Heart right ventricle (tissue), 16 donors: Measurements from ENCODE around the gene DGKB. TPM values are rescaled to one million over a fixed set of nuclear protein-coding genes. Genes with fewer than 3 reads are reported as not detected.
"Not testable (repeated sequence)": the region's sequence is repeated elsewhere in the genome, so short reads cannot be mapped to it uniquely, and the experiment has no call there.

Source experiments
- ATAC-seq, 8 donors: fragments of 200-7000 bp; cut with Tn5 transposase; one replicate each; pipeline ENCODE4 v1.9.1; 2020; ENCODE audit warnings: mild to moderate bottlenecking in 8 of 8, moderate library complexity in 8 of 8, moderate number of reproducible peaks in 1 of 8
- DNase-seq, 2 donors: peaks; one replicate each; pipeline ENCODE4 v3.0.0-alpha.2; 2020
- H3K27ac ChIP-seq, 10 donors: fragments of 200-600 bp; sonication (generic) in 2 of 10; one replicate each; pipeline versions ENCODE4 v1.5.0 to v1.8.0; 2020 to 2022; ENCODE audit warnings: mild to moderate bottlenecking in 3 of 10
- H3K27me3 ChIP-seq, 7 donors: fragments of 200-600 bp; one replicate each; pipeline ENCODE4 v1.8.0; 2021 to 2022; ENCODE audit warnings: mild to moderate bottlenecking in 2 of 7
- H3K36me3 ChIP-seq, 9 donors: fragments of 200-600 bp; sonication (generic) in 1 of 9; one replicate each; pipeline versions ENCODE4 v1.5.0 to v1.8.0; 2020 to 2022; ENCODE audit warnings: mild to moderate bottlenecking in 2 of 9
- H3K4me1 ChIP-seq, 9 donors: fragments of 200-600 bp; sonication (generic) in 1 of 9; one replicate each; pipeline versions ENCODE4 v1.5.0 to v1.8.0; 2020 to 2022; ENCODE audit warnings: mild to moderate bottlenecking in 4 of 9
- H3K4me3 ChIP-seq, 10 donors: fragments of 200-600 bp; sonication (generic) in 2 of 10; one replicate each; pipeline versions ENCODE4 v1.5.0 to v1.8.0; 2020 to 2022; ENCODE audit warnings: mild to moderate bottlenecking in 7 of 10, moderate library complexity in 2 of 10
- H3K9me3 ChIP-seq, 11 donors: fragments of 200-600 bp in 10 of 11; sonication (generic) in 2 of 11; one replicate each; pipeline versions ENCODE4 v1.5.0 to v1.8.0; 2013 to 2022; ENCODE audit warnings: mild to moderate bottlenecking in 2 of 11, control low read depth in 1 of 11, moderate library complexity in 1 of 11
- CTCF ChIP-seq, 9 donors: fragments of 200-600 bp; sonication (generic) in 2 of 9; IDR thresholded peaks; one replicate each; pipeline versions ENCODE4 v1.5.0 to v1.8.0; 2021 to 2022; ENCODE audit warnings: antibody characterized with exemption in 9 of 9, mild to moderate bottlenecking in 5 of 9, moderate library complexity in 1 of 9
- WGBS, 2 donors: extraction: QIAGEN DNeasy Blood & Tissue Kit; methylation state at CpG; one replicate each; pipeline ENCODE4 v1.1.7; 2013; ENCODE audit warnings: inconsistent platforms in 1 of 2; 5-methylcytosine and 5-hydroxymethylcytosine counted together
- intact Hi-C, 10 donors: fragments of 100-400 bp; cut with DNase I; formaldehyde crosslinking; loops; one replicate each; pipeline versions ENCODE4 v1.11.1 to v1.14.2; 2022
- polyA plus RNA-seq, 2 donors: library from polyadenylated mRNA; stranded (reverse); fragments of 200-250 nt; gene quantifications; one replicate each; pipeline ENCODE4 v1.2.3, GENCODE V29; 2013
- total RNA-seq, 10 donors: library from RNA; stranded (reverse); fragmentation: NEBNext Ultra II Directional in 3 of 10; extraction: Animal tissue kit (Norgen Biotek cat#: 25700) in 3 of 10; gene quantifications; one replicate each; pipeline versions ENCODE4 v1.2.1 to v1.2.4, GENCODE V29; 2021 to 2023
- donor health status: Arrhythmogenic right ventricular cardiomyopathy.
- donor health status: ischemic (EF 13 %, LVEDD 7.1; RV severe dilation, severe dysfunction).
- donor health status: healthy with polysubstance abuse.
- donor health status: DM: no; HTN: yes; CAD: no.
- donor health status: DM: no; HTN: no; CAD: no.
- donor health status: ischemic (EF 25% LVEDD 6.9; RV normal size, moderate dysfunction).
- donor health status: ischemic (EF 25% LVEDD 5.7; RV mildly dilated, moderate dysfunction).
- donor health status: healthy.
- donor health status: DM: yes; HTN: yes; CAD: no.
- donor health status: Ischemic cardiomyopathy.
- donor health status: ischemic (EF 35%, LVEDD 5.7; RV mildly dilated, moderate dysfunction).
- donor health status: nonischemic (EF 11% LVEDD 7.7; RV severe dilation, severe dysfunction).
- donor health status: DM: yes; HTN: yes; CAD: no.
- donor health status: PGD.
- donor health status: ischemic (EF 29% LVEDD 5.4; RV normal size, mild dysfunction).
- donor health status: nonischemic (EF 23%, LVEDD 6.1; RV moderate dilation, normal function).

DGKB gene
- total and polyA plus RNA-seq, 12 donors, result under 0.01 to 1.2 (median 0.77) TPM

GRCh38 chr7:14286036-14286435, 616.5 kb downstream of the DGKB start:
- Histone ChIP-seq H3K9me3 (no peaks in the 10 kb centered on the region), H3K27me3 (no peaks in the 10 kb centered on the region), H3K4me3 (no peak overlapping the region), H3K4me1 (peaks cover 0 to 9% (median 0%) of the 10 kb centered on the region in 9 donors), H3K27ac (no peak overlapping the region), H3K36me3 (no peaks in the 10 kb centered on the region)
- intact Hi-C loops, result no loop called here
- no peak for DNase-seq
- no peak for TF ChIP-seq CTCF (IDR thresholded peaks at IDR 0.05)
- 61 to 69% methylated on average over 4 of the region's 4 CpGs for WGBS, 2 donors
- ATAC-seq, result no peak

- H3K4me1 ChIP-seq, intact Hi-C loops, H3K36me3 ChIP-seq, H3K27ac ChIP-seq, ATAC-seq, H3K27me3 ChIP-seq, H3K9me3 ChIP-seq: not testable (repeated sequence)
- WGBS, 2 donors, result 49% methylated on average over 20 to 21 of the region's 21 CpGs
- peak overlapping the region in 1 of 10 donors; percentile 5 for H3K4me3 ChIP-seq
- peak in 1 of 2 donors; percentile 6 for DNase-seq
Observed at GRCh38 chr7:14279065-14279871, 623.3 kb downstream of the DGKB start.

GRCh38 chr7:14275356-14275755, 627.2 kb downstream of the DGKB start:
- no peak for TF ChIP-seq CTCF (IDR thresholded peaks at IDR 0.05)
- intact Hi-C loops, result no loop called here
- H3K27me3 ChIP-seq, result no peaks in the 10 kb centered on the region
- H3K9me3 ChIP-seq, result no peaks in the 10 kb centered on the region
- H3K36me3 ChIP-seq, result no peaks in the 10 kb centered on the region
- DNase-seq (no peak), ATAC-seq (no peak)
- H3K4me3 ChIP-seq, result no peak overlapping the region
- 90 to 95% methylated on average over 2 of the region's 2 CpGs for WGBS, 2 donors
- no peaks in the 10 kb centered on the region for H3K4me1 ChIP-seq
- no peak overlapping the region for H3K27ac ChIP-seq

- no peaks in the 10 kb centered on the region for H3K27me3 ChIP-seq
- H3K9me3 ChIP-seq, result no peaks in the 10 kb centered on the region
- TF ChIP-seq CTCF (IDR thresholded peaks at IDR 0.05), result no peak
- 93 to 95% methylated on average over 3 of the region's 3 CpGs for WGBS, 2 donors
- H3K36me3 ChIP-seq, result no peaks in the 10 kb centered on the region
- DNase-seq (no peak), ATAC-seq (no peak)
- no peaks in the 10 kb centered on the region for H3K4me1 ChIP-seq
- H3K27ac ChIP-seq, result no peak overlapping the region
- intact Hi-C loops, result no loop called here
- H3K4me3 ChIP-seq, result no peak overlapping the region
Observed at GRCh38 chr7:14271441-14271840, 631.1 kb downstream of the DGKB start.

- 78 to 85% methylated on average over 5 of the region's 5 CpGs for WGBS, 2 donors
- Histone ChIP-seq H3K27me3 (no peaks in the 10 kb centered on the region), H3K36me3 (no peaks in the 10 kb centered on the region), H3K4me1 (no peaks in the 10 kb centered on the region), H3K27ac (no peak overlapping the region), H3K4me3 (no peak overlapping the region), H3K9me3 (no peaks in the 10 kb centered on the region)
- no peak for ATAC-seq
- no peak for TF ChIP-seq CTCF (IDR thresholded peaks at IDR 0.05)
- intact Hi-C loops, result no loop called here
- DNase-seq, result no peak
Observed at GRCh38 chr7:14270099-14270498, 632.5 kb downstream of the DGKB start.
